Airway epithelial cell (primary cell): ENCODE measurements around the gene AKAIN1. TPM values are rescaled to one million over a fixed set of nuclear protein-coding genes. Genes with fewer than 3 reads are reported as not detected.

ENCODE experiments used
- total RNA-seq: library from RNA; depleted of rRNA; stranded (reverse); fragments of >200 nt; gene quantifications from 2 replicates; pipeline ENCODE4 v1.2.3, GENCODE V29; 2015

AKAIN1 gene, protein sequence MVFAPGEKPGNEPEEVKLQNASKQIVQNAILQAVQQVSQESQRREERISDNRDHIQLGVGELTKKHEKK
- not detected in 2 replicates for total RNA-seq

GRCh38 chr18:5197032-5197434 lies at the start of gene AKAIN1:
TSS of gene AKAIN1 (minus strand) at chr18:5197257. CDS start at chr18:5197053, 204 bp downstream.

Other genes with a start within 250 kb of the AKAIN1 start
- gene ZBTB14, start 98.5 kb upstream of the AKAIN1 start, total RNA-seq: 5.8 and 6.3 TPM in 2 replicates